Measurements from ENCODE around the gene AKR1B1.

The AKR1B1 gene

GRCh38 chr7:134435161-134435920, 23.6 kb downstream of the AKR1B1 start:
- Histone ChIP-seq H3K9me2 (replicated peaks; ENCODE audit: low read depth, low read length) (no peaks in the 10 kb centered on the region), H2AFZ (ENCODE audit: low read length) (no peak overlapping the region), H3F3A (ENCODE audit: low read depth) (no peaks in the 10 kb centered on the region), H3K4me3 (ENCODE audit: low read length, poor library complexity, severe bottlenecking) (no peak overlapping the region), H3K4me1 (ENCODE audit: insufficient read depth, low read length, poor library complexity, severe bottlenecking) (peaks cover 3% of the 10 kb centered on the region), H3K9me3 (ENCODE audit: insufficient read depth, low read depth, low read length) (no peaks in the 10 kb centered on the region), H4K20me1 (ENCODE audit: insufficient read depth, low read length, poor library complexity, severe bottlenecking) (no peaks in the 10 kb centered on the region), H3K4me2 (ENCODE audit: low read depth, low read length, poor library complexity, severe bottlenecking) (no peak overlapping the region), H3K9ac (ENCODE audit: low read depth, low read length, poor library complexity, severe bottlenecking) (no peak overlapping the region), H3K27me3 (ENCODE audit: insufficient read depth, low read length, poor library complexity, severe bottlenecking) (no peaks in the 10 kb centered on the region), H3K36me3 (ENCODE audit: insufficient read depth, low read length) (peaks cover 4% of the 10 kb centered on the region; the same call in 1 of the 2 replicates), H3K79me2 (ENCODE audit: insufficient read depth, low read length) (no peaks in the 10 kb centered on the region)
- no peak for TF ChIP-seq CTCF (conservative IDR thresholded peaks at IDR 0.05; ENCODE audit: low read length)
- no peak for TF ChIP-seq EZH2phosphoT487 (IDR thresholded peaks at IDR 0.05; ENCODE audit: borderline replicate concordance)

DNA sequence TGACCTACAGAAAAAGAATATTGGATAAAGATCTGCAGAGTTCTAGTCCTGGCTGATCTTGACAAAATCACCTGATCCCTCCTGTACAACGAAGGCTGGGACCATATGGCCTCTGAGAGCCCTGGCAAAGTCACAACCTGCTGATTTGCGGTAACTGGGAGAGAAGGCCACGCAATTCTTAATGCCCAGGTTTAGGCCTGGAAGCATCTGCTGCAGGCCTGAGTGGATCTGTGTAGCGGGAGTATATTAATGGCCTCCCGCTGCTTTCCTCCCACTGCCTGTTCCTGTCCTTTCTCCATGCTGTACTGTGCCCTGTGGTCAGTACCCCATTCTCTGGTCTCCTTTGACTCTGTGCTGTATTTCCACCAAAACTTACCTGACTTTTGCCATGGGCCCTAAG, 24.2 kb downstream of the AKR1B1 start:
- peaks cover 3% of the 10 kb centered on the region for H3K4me1 ChIP-seq (ENCODE audit: insufficient read depth, low read length, poor library complexity, severe bottlenecking)
- no peaks in the 10 kb centered on the region for H3F3A ChIP-seq (ENCODE audit: low read depth)
- H3K9me3 ChIP-seq (ENCODE audit: insufficient read depth, low read depth, low read length), result no peaks in the 10 kb centered on the region
- H3K79me2 ChIP-seq (ENCODE audit: insufficient read depth, low read length), result no peaks in the 10 kb centered on the region
- H3K4me2 ChIP-seq (ENCODE audit: low read depth, low read length, poor library complexity, severe bottlenecking), result no peak overlapping the region
- no peak overlapping the region for H2AFZ ChIP-seq (ENCODE audit: low read length)
- H3K27me3 ChIP-seq (ENCODE audit: insufficient read depth, low read length, poor library complexity, severe bottlenecking), result no peaks in the 10 kb centered on the region
- no peaks in the 10 kb centered on the region for H3K9me2 ChIP-seq (replicated peaks; ENCODE audit: low read depth, low read length)
- no peaks in the 10 kb centered on the region for H4K20me1 ChIP-seq (ENCODE audit: insufficient read depth, low read length, poor library complexity, severe bottlenecking)
- no peaks in the 10 kb centered on the region for H3K36me3 ChIP-seq (ENCODE audit: insufficient read depth, low read length)
- H3K4me3 ChIP-seq (ENCODE audit: low read length, poor library complexity, severe bottlenecking), result no peak overlapping the region
- TF ChIP-seq EZH2phosphoT487 (IDR thresholded peaks at IDR 0.05; ENCODE audit: borderline replicate concordance) (no peak), CTCF (conservative IDR thresholded peaks at IDR 0.05; ENCODE audit: low read length) (no peak)
- no peak overlapping the region for H3K9ac ChIP-seq (ENCODE audit: low read depth, low read length, poor library complexity, severe bottlenecking)

DNA sequence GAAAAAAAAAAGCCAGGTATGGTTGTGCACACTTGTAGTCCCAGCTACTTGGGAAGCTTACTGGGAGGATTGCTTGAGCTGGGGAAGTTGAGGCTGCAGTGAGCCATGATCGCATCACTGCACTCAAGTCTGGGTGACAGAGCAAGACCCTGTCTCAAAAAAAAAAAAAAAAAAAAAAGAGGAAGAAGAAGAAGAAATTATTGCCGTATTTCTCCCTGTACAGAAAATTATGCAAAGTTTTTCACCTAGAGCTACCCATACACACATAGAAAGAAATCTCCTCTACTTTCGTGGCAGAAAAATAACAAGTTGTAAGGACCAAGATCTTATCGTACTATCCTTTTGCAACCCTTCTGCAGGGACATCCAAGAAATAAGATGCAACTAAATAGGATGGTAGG, 25.5 kb downstream of the AKR1B1 start:
- Histone ChIP-seq H4K20me1 (ENCODE audit: insufficient read depth, low read length, poor library complexity, severe bottlenecking) (no peaks in the 10 kb centered on the region), H3F3A (ENCODE audit: low read depth) (no peaks in the 10 kb centered on the region), H3K27me3 (ENCODE audit: insufficient read depth, low read length, poor library complexity, severe bottlenecking) (no peaks in the 10 kb centered on the region), H3K4me2 (ENCODE audit: low read depth, low read length, poor library complexity, severe bottlenecking) (peak overlapping the region; percentile 77), H3K9me2 (replicated peaks; ENCODE audit: low read depth, low read length) (no peaks in the 10 kb centered on the region), H2AFZ (ENCODE audit: low read length) (peak overlapping the region; percentile 99), H3K4me3 (ENCODE audit: low read length, poor library complexity, severe bottlenecking) (no peak overlapping the region), H3K36me3 (ENCODE audit: insufficient read depth, low read length) (no peaks in the 10 kb centered on the region), H3K9me3 (ENCODE audit: insufficient read depth, low read depth, low read length) (no peaks in the 10 kb centered on the region), H3K79me2 (ENCODE audit: insufficient read depth, low read length) (no peaks in the 10 kb centered on the region), H3K4me1 (ENCODE audit: insufficient read depth, low read length, poor library complexity, severe bottlenecking) (peaks cover 3% of the 10 kb centered on the region), H3K9ac (ENCODE audit: low read depth, low read length, poor library complexity, severe bottlenecking) (peak overlapping the region; percentile 35)
- TF ChIP-seq EZH2phosphoT487 (IDR thresholded peaks at IDR 0.05; ENCODE audit: borderline replicate concordance) (no peak), CTCF (conservative IDR thresholded peaks at IDR 0.05; ENCODE audit: low read length) (no peak)

Measured in Loucy (cell line).